RWPE1 (cell line): ENCODE data around the gene CHRNA7.

ENCODE experiments used
- CTCF ChIA-PET: fragments of 350-600 bp; sonication (Branson Sonifier 250); formaldehyde crosslinking; extraction: SDS; loops from one replicate; lab custom pipeline; 2021; lab: Yijun Ruan, JAX
- POLR2A ChIA-PET: fragments of 400-600 bp; formaldehyde crosslinking; extraction: SDS; loops from one replicate; lab custom pipeline; 2020; ENCODE audit warnings: antibody characterized with exemption; ENCODE audit not compliant: low non-redundant PET; lab: Yijun Ruan, JAX
- DNase-seq: peaks from one replicate; pipeline ENCODE4 v3.0.0; 2012; ENCODE audit warnings: low spot score
- H3K27ac ChIP-seq: fragments of 450-650 bp; 2 replicates; pipeline ENCODE4 v1.5.1; 2017
- CTCF ChIP-seq: fragments of 450-650 bp; conservative IDR thresholded peaks from 2 replicates; pipeline ENCODE4 v1.5.1; 2017; ENCODE audit warnings: low read depth, mild to moderate bottlenecking

Gene CHRNA7

GRCh38 chr15:32042269-32042972, 12.1 kb downstream of the CHRNA7 start:
- no peak for TF ChIP-seq CTCF
- ChIA-PET POLR2A (no interaction called here), CTCF (interaction anchor here (0.7 kb wide), 2 partner anchors 837 to 1201 kb away, joined by 3 read pairs; no protein-coding TSS in a partner anchor)
- DNase-seq: peak; percentile 34
- H3K27ac ChIP-seq: no peak overlapping the region

GRCh38 chr15:32053719-32054118, 23.4 kb downstream of the CHRNA7 start:
- no peak for DNase-seq
- ChIA-PET POLR2A (no interaction called here), CTCF (no interaction called here)
- H3K27ac ChIP-seq: no peak overlapping the region
- no peak for TF ChIP-seq CTCF

GRCh38 chr15:32057876-32058425, 27.6 kb downstream of the CHRNA7 start:
- CTCF ChIA-PET: no interaction called here
- H3K27ac ChIP-seq: no peak overlapping the region

GRCh38 chr15:32060706-32061105, 30.4 kb downstream of the CHRNA7 start:
- ChIA-PET POLR2A (no interaction called here), CTCF (no interaction called here)
- TF ChIP-seq CTCF: no peak
- no peak overlapping the region for H3K27ac ChIP-seq
- DNase-seq: no peak

More at GRCh38 chr15:32057876-32058425, 27.6 kb downstream of the CHRNA7 start:
- no peak for TF ChIP-seq CTCF
- DNase-seq: no peak
- POLR2A ChIA-PET: no interaction called here

GRCh38 chr15:32067115-32067514, 36.8 kb downstream of the CHRNA7 start:
- ChIA-PET POLR2A (no interaction called here), CTCF (no interaction called here)
- TF ChIP-seq CTCF: no peak
- no peak overlapping the region for H3K27ac ChIP-seq
- DNase-seq: no peak

GRCh38 chr15:32089851-32090359, 59.6 kb downstream of the CHRNA7 start:
- ChIA-PET POLR2A (no interaction called here), CTCF (interaction anchor here (1.0 kb wide), 1 partner anchor 33 kb away, joined by 4 read pairs; no protein-coding TSS in a partner anchor)
- no peak for TF ChIP-seq CTCF
- DNase-seq: no peak
- H3K27ac ChIP-seq: no peak overlapping the region
